Stimulated activated CD8-positive, alpha-beta memory T cell treated with anti-CD3 and anti-CD28 coated beads, Interleukin-12 subunit alpha, Interleukin-12 subunit beta, amount 100 ng/mL, for 4 hours (primary cell): ENCODE results near the gene PAX5.

ENCODE experiments used
- DNase-seq: peaks from one replicate; pipeline ENCODE4 v3.0.0-alpha.2; 2020; ENCODE audit warnings: low read depth

The PAX5 gene

DNA sequence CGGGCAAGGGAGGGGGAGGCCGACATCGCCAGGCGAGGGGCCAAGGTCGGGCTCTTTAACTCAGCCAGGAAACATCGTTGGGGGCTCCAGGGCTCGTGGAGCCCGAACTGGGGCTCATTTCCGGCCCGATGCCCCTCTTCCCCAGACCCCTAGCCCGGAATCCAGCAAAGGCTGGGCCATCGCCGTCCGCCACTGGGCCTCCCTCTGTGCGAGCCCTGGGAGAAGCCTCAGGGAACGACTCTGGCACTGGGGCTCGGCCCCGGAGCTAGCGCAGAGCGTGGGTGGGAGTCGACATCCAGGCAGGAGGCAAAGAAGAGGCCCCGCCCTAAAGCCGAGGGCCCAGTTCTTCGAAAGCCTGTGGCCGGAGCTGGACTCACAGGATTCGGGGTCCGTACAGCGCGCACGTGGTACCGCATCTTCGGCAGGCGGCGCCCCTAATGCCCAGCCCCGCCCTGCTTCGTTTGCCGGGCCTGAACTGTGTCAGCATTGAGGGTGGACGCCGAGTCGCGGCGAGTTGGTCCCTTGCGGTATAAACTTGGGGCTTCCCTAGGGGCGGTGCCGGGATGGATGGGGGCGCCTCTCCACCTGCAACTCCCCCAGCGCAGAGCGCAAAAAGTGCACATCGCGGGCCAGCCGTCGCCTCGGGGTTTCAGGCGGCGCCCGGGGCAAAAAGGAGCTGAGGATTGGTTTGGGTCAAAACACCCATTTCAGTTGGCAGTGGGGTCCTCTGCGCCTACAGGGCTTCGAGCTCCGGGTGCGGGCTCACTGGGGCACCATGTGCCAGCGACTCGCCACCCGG, 3.6 kb upstream of the PAX5 start:
- no peak for DNase-seq

DNA sequence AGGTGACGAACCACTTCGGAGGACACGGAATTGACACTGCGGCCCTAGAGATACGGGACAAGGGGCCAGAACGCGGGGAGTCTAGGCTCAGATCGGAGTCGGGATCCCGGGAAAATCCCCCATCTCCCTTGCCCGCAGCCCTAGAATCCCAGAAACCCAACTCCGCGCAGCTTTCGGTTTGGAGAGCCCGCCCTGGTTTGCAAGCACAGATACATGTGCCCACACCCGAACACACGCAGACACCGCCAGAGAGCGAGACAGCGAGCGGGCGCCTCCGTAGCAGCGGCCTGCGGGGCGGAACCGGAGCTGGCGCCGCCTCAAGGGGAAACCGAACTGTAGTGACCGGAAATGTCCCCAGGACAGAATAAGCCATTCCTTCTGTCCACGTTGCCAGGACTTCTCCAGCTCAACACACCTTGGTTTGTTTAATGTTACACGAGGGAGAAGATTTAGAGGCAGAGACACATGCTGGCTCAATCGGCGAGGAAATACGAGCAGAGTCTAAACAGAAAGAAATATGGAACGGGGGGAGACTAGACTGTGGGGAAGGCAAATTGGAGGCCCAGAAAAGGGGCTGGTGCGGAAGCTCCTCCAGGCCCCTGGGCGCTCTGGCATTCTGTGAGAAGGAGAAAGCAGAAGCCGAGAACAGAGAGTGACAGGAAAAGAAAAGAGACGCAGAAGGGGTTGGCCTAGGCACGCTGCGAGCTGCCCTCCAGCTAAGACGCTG, 2.9 kb upstream of the PAX5 start:
- DNase-seq: no peak

DNA sequence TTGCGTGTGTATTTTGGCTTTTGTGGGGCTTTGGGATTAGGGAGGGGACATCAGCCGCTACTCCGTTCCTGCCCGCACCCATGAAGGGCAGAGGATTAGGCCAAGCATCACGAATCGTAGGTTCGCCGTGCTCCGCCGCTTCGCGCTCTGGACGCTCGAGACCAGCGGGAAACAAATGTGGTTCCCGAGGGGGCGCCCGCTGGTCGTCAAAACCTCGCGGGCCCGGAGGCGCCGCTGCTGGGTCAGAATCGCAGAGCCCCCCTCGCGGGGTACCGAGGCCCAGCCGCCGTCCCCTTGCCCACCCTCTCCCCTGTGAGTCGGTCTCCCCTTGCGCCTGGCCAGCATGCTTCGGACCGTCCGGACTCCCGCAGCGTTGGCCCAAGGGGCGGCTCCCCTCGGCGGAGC, 2.3 kb upstream of the PAX5 start:
- DNase-seq: no peak

DNA sequence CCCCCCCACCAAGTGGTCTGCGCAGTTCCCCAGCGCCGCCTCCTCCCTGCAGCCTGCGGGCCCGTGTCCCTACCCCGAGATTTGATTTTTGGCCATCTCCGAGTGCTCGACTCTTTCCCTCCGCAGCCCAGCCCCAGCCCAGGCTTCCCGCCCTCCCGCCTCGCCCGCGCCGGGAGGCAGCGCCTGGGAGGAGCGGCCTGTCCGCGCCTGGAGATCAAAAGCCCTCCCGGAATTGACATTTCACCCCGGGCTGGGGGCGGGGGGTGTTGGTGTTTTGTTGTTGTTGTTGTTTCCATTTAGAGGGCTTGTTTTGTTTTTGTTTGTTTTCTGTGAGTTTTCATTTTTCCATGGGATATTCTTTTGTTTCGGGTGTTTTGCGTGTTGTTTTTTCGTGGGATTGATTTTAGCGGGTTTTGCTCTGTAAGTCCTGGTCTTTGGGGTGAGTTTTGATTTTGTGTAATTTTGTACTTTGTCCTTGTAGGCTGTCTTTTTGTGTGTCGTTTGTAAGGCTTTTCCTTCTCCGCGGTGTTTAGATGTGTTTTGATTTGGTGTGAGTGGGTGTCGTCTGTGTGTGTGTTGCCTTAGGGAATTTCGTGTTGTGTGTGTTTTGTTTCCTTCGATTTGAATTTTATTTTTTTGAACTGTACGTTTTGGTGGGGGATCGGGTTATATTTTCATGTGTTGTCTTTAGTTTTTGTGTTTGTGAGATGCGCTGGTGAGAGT, 1.7 kb upstream of the PAX5 start:
- no peak for DNase-seq

DNA sequence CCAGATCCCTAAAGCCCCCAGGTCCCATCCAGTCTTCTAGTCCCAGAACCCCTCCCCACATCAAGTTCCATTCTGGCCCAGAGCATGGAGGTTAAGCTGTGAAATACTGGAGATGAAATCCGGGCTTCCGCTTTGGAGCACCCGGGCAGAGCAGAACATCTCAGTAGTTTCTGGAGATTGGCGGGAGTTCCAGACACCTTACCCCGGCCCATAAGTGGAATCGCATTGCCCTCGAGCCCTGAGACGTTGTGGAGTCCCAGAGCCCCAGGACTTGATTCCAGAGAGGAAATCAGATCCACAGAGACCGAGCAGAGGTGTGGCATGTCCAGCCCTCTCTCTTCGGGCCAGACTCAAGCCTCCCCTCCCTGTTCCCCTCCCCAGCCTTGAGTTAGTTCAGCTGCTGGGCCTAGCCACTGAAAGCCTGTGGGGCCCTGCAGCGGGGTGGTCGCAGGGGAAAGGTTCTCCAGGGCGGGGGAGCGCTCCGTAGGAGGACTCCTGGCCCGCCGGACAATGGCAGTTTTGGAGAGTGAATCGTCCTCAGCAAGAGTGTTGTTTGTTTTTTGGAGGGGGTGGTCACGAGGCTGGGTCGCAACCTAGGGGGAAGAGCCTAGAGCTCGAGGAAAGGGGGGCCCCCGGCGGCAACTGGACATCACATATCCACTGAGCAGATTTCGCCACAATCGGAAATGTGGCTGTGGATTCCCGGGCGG, 1.0 kb upstream of the PAX5 start:
- no peak for DNase-seq

DNA sequence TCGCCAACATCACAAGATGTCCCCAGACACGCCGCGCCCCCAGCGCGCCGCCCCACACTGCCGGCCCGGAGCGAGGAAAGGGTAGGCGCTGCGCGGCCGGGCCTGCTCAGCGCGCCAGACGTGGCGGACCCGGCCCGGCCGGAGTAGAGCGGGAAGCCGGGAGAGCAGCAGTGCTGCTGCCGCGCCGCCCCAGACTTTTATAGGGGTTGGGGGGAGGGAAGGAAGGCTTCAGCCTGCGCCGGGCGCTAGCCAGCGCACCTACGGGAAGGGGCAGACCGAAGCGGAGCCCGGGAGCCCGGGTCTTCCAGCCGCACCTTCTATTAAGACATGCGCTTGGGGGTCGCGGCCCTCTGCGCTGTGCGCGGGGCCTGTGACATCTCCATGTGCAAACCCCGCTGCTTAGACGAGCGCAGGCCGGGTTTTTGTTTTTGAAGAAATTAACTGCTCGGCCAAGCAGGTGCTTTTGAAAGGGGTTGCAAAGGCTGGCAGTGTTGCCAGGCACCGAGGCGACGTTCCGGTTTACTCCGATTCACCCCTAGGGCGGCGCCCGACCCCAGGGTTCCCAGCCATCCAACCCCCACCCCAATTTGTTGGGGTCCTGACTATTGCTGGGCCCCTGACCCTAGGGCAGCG, 353 bp upstream of the PAX5 start:
- no peak for DNase-seq

DNA sequence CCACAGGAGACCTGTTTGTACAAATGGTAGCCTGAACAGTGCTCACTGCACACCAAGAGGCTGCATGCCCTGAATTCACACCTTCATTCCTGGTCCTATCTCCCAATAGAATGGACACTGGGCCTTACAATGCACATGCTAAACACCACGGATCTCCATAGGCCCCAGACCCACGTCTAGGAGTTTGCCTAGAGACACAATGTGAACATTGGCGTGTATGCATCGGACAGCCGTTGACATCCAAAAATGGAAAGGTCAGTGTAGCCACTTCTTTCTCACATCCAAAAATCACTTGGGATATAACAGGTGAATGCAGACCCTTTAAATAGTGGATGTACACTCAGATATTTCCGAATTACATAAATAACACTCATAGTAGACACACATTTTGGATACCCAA, 927 bp downstream of the PAX5 start:
- no peak for DNase-seq

DNA sequence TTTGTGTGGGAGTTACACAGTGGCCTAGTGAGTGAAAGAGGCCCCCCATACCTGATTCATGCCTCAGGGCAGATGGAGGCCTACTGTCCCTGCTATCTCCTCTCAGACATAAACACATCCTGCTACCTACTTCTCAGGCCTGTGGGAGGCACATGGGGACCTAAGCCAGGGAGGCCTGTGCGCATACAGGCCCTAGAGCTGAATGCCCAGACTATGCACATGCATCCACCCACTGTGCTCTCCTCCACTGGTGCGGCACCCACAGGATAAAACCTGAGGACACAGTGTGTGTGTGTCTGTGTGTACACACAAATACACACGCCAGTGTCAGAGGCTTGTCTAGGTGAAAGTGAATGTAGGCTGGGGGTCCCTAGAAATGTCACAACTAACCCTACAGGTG, 1.4 kb downstream of the PAX5 start:
- DNase-seq: no peak

DNA sequence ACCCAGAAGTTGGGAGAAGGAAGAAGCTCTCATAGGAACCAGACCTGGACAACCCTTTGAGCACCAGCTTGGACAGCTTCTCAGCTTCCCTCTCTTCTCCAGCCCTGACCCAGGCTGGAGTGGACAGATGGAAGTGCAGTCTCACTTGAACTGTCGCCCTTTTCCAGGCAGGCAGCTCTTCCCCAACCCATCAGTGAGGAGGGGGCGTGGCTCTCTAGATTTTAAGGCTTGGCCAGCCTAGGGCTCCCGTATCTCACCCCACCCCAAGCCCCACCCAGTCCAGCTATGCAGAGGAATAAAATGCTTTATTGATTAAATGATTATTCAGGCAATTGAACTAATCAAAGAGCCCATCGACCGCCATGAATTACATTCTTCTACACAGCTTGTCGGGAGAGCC, 2.2 kb downstream of the PAX5 start:
- no peak for DNase-seq

DNA sequence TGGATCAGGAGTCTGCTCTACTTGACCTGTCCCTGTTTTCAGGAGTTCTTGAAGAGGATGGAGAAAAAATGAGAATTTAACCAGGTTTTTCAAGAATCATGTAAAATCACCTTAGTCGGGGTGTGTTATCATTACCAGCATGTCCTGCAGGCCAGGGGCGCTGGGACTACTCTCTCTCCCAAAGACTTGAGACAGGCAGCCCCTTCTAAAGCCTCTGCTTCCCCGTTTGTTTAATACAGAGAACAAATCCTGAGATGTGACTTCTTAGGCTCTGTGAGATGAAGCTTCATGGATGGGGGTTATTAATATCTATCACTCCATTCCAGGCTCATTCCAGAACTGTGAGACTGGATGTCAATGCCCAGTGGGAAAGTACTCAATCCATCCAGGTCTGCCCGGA, 3.0 kb downstream of the PAX5 start:
- no peak for DNase-seq

DNA sequence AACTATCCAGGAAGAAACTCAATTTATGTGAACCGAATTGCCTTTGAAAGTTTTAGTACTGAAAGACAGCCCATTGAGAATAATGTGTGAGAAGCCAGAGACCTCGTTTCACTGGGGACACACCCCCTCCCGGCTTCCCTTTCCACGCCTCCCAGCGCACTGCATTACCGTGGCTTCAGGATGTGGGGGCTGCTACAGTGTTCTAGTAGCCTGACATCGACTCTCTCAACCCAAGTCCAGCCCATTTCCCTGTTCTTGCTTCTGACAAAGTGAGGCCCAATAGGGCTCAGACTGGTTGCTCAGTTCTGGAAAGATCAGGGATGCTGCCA, 3.5 kb downstream of the PAX5 start:
- no peak for DNase-seq

DNA sequence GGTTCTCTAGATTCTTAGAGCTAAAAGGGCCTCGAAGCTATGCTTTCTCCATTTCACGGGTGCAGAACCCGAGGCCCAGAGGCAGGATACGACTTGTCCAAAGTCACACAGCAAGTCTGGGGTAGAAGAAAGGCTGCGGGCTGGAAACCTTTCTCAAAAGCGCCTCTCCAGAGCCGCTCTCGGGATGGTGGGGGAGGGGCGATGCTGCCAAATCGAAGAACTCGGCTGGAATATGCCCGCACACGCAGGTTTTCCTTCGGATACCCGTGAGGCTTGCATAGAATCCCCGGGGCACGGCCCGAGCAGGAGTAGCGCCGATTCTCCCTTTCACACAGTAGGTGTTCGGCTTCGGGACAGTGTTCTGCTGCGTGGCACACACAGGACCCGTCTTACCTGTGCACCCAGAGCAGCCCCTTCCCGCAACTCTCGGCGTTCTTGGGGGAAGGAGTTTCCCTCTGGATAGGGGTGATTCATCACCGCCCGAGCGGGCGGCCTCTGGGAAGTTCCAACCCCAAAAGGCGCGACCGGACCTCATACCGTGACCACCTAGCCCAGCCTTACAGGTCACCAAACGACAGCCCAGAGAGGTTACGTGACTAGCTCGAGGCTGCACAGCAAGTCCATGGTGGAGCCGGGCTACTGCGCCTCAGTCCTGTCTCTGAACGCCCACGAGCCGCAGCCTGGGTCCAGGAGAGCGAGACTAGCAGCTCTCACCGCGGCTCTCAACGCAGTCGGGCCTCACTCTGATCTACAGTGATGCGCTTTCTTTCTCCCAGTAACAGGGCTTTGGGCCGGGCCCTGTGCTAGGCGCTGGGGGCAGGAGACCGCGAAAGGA, 4.1 kb downstream of the PAX5 start:
- DNase-seq: no peak

DNA sequence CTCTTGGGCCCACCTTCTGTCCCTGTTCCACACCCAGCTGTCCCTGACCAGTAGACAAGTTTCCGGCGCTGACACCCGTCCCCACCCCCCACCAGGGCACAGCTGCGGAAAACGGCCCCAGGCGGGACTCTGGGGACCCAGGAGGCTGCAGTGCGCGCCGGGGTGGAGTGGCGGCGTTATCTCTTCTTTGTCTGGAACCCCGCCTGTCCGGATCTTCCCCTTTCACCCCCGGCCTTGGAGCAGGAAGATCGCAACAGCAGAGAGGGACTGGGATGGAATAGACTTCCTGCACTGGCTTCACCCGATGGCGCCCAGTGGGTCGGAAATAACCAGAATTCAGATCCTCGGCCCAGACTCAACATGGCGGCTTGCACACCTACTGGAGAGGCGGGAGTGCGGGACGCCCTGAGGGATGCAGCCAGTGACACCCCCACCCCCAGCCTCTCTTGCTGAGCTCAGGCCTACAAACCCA, 4.7 kb downstream of the PAX5 start:
- no peak for DNase-seq

DNA sequence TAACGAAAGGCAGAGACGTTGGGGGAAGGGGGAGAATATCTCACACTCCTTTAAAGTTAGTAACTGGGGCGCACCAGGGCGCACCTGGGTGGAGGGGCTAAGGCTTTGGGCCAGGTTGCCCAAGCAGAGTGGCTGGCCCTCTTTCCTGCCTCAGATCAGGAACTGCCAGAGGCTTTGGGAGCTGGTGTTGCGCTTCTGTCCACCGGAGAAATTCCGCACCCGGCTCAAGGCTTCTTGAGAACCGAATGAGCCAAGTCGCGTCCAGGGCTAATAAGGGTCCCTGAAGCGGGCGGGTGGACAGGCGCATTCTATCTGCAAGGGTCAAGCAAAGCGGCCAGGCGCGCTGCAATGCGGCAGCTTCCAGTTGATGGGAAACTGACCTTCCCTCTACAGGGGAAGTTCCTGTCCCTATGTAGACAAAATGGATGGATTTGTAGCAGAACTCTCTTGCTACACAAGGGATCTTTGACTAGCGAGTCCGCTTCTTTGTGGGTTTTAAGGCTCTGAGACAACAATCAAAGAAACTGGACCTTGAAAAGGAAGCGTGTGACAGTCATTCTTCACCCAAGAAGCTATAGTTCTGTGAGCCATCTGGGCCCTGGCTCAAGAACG, 5.5 kb downstream of the PAX5 start:
- DNase-seq: no peak

DNA sequence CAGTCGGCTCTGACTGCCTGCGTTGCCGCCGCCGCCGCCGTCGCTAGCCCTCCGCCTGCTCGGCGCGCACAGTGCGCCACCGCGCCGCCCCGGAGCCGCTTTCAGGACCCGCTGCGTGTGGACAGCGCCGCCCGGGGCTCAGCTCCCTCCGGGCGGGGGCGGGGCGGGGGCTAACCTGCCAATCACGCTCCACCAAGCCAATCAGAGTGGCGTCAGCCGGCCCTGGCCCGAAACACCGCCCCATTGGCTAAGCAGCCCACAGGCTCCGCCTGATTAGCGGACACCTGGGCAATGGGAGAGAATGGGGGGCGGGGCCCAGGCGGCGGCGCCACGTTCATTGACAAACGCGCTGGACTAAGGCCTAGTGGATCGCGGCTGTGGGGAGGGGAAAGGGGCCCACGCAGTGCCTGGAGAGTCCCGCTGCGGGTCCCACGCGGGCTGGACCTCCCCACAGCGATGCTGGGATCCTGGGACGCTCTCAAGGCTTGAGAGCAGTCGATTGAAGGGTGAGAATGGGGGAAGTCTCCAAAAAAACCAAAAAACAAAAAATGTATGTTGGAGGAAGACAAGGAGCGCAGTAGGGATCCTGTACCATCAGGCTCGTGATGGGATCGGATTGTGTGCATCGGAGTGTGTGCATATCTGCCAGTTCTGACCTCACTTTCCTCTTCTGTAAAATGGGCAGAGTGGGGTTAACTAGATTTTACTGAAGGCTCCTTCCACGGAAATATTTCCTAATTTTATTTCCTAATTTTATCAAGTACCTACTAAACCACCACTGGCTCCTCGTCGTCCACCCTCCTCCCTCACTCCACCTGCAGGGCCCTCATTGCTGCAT, 6.3 kb downstream of the PAX5 start:
- peak; percentile 61 for DNase-seq

DNA sequence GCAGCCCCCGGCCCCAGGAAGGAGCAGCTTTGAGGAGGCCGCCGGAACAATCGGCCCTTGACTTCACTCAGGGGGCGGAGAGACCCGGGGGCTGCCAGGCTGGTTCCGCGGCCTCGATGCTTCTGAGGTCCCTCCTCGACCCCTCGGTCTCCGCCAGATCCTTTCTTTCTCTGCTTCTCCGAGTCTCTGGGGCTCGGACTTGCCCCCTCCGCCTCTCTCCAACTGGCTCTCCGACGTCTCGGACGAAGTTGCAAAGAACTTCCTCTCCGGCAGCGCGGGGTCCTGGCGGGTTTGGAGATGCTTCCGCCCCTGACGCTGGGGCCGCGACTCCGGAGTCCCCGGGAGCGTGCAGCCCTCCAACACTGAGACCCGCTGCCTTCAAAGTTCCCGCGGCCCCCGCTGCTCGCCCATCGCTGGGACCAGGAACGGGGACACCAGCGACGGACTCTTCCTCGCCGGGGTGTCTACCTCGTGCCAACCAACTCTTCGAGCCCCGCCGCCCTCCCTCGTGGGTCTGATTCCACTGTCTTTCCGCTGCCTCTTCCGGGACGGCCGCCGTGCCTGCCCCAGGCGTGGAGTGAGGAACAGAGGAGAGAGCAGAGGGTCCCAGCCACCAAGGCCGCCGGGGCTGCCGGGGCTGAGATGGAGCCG, 7.0 kb downstream of the PAX5 start:
- no peak for DNase-seq

DNA sequence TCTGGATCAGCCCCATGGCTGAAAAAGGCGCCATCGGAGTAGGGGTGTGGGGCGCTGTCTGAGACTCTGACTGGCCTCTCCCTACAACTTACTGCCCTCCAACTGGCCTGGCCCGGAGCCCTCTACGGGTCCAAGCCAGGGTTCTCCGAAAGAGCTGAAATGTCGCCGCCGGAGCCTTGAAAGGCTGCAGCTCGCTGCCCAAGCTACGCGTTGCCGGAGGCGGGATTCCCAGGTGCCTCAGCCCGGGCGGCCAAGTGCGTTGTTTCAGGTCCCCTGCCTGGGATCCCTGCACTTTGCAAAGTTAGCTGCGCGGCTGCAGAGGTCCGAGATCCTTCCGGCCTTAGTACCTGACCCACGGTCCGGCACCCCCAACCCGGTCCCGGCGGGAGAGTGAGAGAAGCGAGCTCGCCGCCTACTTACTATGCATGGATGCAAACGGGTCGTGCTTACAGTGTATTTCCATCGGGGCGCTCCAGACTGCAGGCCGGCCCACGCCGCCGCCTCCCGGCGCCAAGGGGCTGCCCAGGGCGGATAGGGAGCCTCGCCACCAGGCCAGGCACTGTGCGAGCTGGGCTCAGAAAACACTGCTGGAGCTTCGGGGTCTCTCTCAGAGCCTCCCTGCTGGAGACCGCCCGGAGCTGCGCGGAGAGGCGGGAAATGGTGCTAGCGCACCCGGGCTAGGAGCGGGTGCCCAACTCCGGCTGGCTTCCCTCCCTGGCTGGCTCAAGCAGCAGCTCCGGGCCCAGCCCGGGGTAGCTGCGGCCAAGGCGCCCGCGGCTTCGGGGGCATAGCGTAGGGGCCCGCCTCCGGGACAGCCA, 7.7 kb downstream of the PAX5 start:
- no peak for DNase-seq

DNA sequence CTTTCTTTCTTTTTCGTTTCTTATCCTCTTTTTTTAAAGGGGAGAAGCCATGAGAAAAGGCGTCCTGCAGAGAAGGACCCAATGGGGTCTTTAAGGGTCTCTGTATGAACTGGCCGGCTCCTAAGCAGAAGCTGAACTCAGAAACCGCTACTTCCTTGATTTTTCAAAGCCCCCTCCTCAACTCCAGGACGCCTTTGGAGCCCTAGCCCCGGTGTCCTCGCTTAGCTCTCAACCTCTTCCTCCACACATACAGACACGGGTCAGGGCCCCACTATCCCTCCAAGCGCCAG, 8.3 kb downstream of the PAX5 start:
- DNase-seq: no peak
